Pancreas (tissue), 10 donors: Measurements from ENCODE around the gene DOP1A. TPM values are rescaled to one million over a fixed set of nuclear protein-coding genes. Genes with fewer than 3 reads are reported as not detected.

ENCODE experiments used
- ATAC-seq, 4 donors: fragments of 200-7000 bp; cut with Tn5 transposase; one replicate each; pipeline versions ENCODE4 v1.8.0 to v1.9.1; 2020; ENCODE audit warnings: mild to moderate bottlenecking in 4 of 4, moderate library complexity in 4 of 4
- DNase-seq, 6 donors: peaks; one replicate each; pipeline ENCODE4 v3.0.0-alpha.2; 2020
- FAIRE-seq: peaks from 2 replicates; lab custom pipeline; 2012; peaks lifted over from hg19 to GRCh38; lab: Jason Lieb, UNC
- H3K27ac ChIP-seq, 4 donors: fragments of 200-600 bp; sonication (generic); 1 replicate in 3 of 4; 2 replicates in 1 of 4; pipeline versions ENCODE4 v1.5.0 to v1.8.0; 2020
- H3K27me3 ChIP-seq, 4 donors: fragments of 200-600 bp; one replicate each; pipeline ENCODE4 v1.8.0; 2021
- H3K36me3 ChIP-seq, 3 donors: fragments of 200-600 bp; sonication (generic) in 1 of 3; one replicate each; pipeline versions ENCODE4 v1.5.0 to v1.8.0; 2020 to 2021
- H3K4me1 ChIP-seq, 3 donors: fragments of 200-600 bp; one replicate each; pipeline ENCODE4 v1.8.0; 2021
- H3K4me3 ChIP-seq, 4 donors: fragments of 200-600 bp; sonication (generic) in 2 of 4; one replicate each; pipeline versions ENCODE4 v1.5.0 to v1.8.0; 2020 to 2021
- H3K9me3 ChIP-seq, 4 donors: fragments of 200-600 bp; one replicate each; pipeline ENCODE4 v1.8.0; 2021
- CTCF ChIP-seq, 4 donors: fragments of 200-600 bp; sonication (generic) in 3 of 4; IDR thresholded peaks; one replicate each; pipeline versions ENCODE4 v1.5.0 to v1.8.0; 2021; ENCODE audit warnings: antibody characterized with exemption in 4 of 4
- WGBS, 2 donors: extraction: QIAGEN DNeasy Blood & Tissue Kit; methylation state at CpG; one replicate each; pipeline ENCODE4 v1.1.7; 2013; 5-methylcytosine and 5-hydroxymethylcytosine counted together
- intact Hi-C, 3 donors: fragments of 100-400 bp; cut with DNase I; formaldehyde crosslinking; loops; one replicate each; pipeline versions ENCODE4 v1.11.1 to v1.14.2; 2022
- polyA plus RNA-seq, 2 donors: library from polyadenylated mRNA; stranded (reverse); fragments of 200-250 nt; gene quantifications; one replicate each; pipeline ENCODE4 v1.2.3, GENCODE V29; 2013
- total RNA-seq, 6 donors: library from RNA; stranded (reverse); fragmentation: NEBNext Ultra II Directional in 4 of 6; extraction: Animal tissue kit (Norgen Biotek cat#: 25700) in 4 of 6; gene quantifications; one replicate each; pipeline versions ENCODE4 v1.2.1 to v1.2.4, GENCODE V29; 2021 to 2023
- donor health status: healthy with polysubstance abuse.
- donor health status: DM: no; HTN: no; CAD: no; lungs with moderate emphysema.
- donor health status: DM: no; HTN: no; CAD: no.
- donor health status: control.
- donor health status: control.
- donor health status: Bipolar disorder and iron deficiency.
- donor health status: DM: yes; HTN: yes; CAD: no.
- donor health status: DM: no; HTN: no; CAD: no.
- donor health status: DM: no; HTN: no; CAD: no.
- donor health status: DM: yes; HTN: yes; CAD: no.

Gene DOP1A
- total and polyA plus RNA-seq, 8 donors: 5.9 to 16.1 (median 10.5) TPM

- intact Hi-C loops: no loop called here
- no peak overlapping the region for H3K27ac ChIP-seq
- ATAC-seq (no peak), FAIRE-seq (no peak), DNase-seq (no peak)
- H3K4me3 ChIP-seq: no peak overlapping the region
- no peaks in the 10 kb centered on the region for H3K27me3 ChIP-seq
- no peaks in the 10 kb centered on the region for H3K36me3 ChIP-seq
- H3K9me3 ChIP-seq: no peaks in the 10 kb centered on the region
- H3K4me1 ChIP-seq: no peaks in the 10 kb centered on the region
- no peak for TF ChIP-seq CTCF (IDR thresholded peaks at IDR 0.05)
- WGBS, 2 donors: 83 to 85% methylated on average over 4 of the region's 4 CpGs
These were observed 24.9 kb upstream of the DOP1A start for GRCh38 chr6:83042467-83043053.

- Histone ChIP-seq H3K9me3 (no peaks in the 10 kb centered on the region), H3K27ac (no peak overlapping the region), H3K4me3 (no peak overlapping the region), H3K36me3 (no peaks in the 10 kb centered on the region), H3K4me1 (no peaks in the 10 kb centered on the region), H3K27me3 (no peaks in the 10 kb centered on the region)
- WGBS, 2 donors: 91 to 96% methylated on average over 6 of the region's 6 CpGs
- DNase-seq: no peak
- FAIRE-seq: no peak
- no peak for TF ChIP-seq CTCF (IDR thresholded peaks at IDR 0.05)
- intact Hi-C loops: no loop called here
- no peak for ATAC-seq
These were observed 23.2 kb upstream of the DOP1A start for GRCh38 chr6:83044091-83044768.

GRCh38 chr6:83047065-83047754 is 20.3 kb upstream of the DOP1A start:
- DNase-seq: peak in 1 of 6 donors; percentile 9
- no peak overlapping the region for H3K4me3 ChIP-seq
- no peaks in the 10 kb centered on the region for H3K36me3 ChIP-seq
- intact Hi-C loops: no loop called here
- WGBS, 2 donors: 68 to 76% methylated on average over 7 of the region's 7 CpGs
- no peaks in the 10 kb centered on the region for H3K27me3 ChIP-seq
- no peak for FAIRE-seq
- TF ChIP-seq CTCF (IDR thresholded peaks at IDR 0.05): no peak
- H3K9me3 ChIP-seq: no peaks in the 10 kb centered on the region
- no peaks in the 10 kb centered on the region for H3K4me1 ChIP-seq
- ATAC-seq: peak in 3 of 4 donors; percentile 43 to 83 (median 55)
- H3K27ac ChIP-seq: no peak overlapping the region

- no peaks in the 10 kb centered on the region for H3K4me1 ChIP-seq
- H3K4me3 ChIP-seq: no peak overlapping the region
- H3K36me3 ChIP-seq: no peaks in the 10 kb centered on the region
- FAIRE-seq (no peak), ATAC-seq (peak in 2 of 4 donors; percentile 23 to 48), DNase-seq (no peak)
- intact Hi-C loops: loop anchor here in 1 of 3 donors (5.0 kb wide), 1 partner anchor 779 kb away; no protein-coding TSS in a partner anchor
- no peaks in the 10 kb centered on the region for H3K27me3 ChIP-seq
- no peak overlapping the region for H3K27ac ChIP-seq
- no peaks in the 10 kb centered on the region for H3K9me3 ChIP-seq
- TF ChIP-seq CTCF (IDR thresholded peaks at IDR 0.05): no peak
- 53 to 55% methylated on average over 5 of the region's 5 CpGs for WGBS, 2 donors
These were observed 15.9 kb upstream of the DOP1A start for GRCh38 chr6:83051377-83052172.
